ACC112 (cell line): Measurements from ENCODE around the gene GABBR1.

Source experiments
- H2AFZ ChIP-seq: fragments of 200-600 bp; sonication (generic); one replicate; pipeline ENCODE4 v1.6.0; 2017; ENCODE audit warnings: antibody characterized with exemption, low read length; ENCODE audit not compliant: unreplicated experiment
- H3K27ac ChIP-seq: fragments of 200-600 bp; sonication (generic); 2 replicates; pipeline ENCODE4 v1.5.1; 2014; ENCODE audit warnings: low read depth, mild to moderate bottlenecking, antibody characterized with exemption, low read length, moderate library complexity
- H3K27me3 ChIP-seq: fragments of 200-600 bp; sonication (generic); 2 replicates; pipeline ENCODE4 v1.6.1; 2014; ENCODE audit warnings: mild to moderate bottlenecking, antibody characterized with exemption, low read length, moderate library complexity, mixed read lengths; ENCODE audit not compliant: insufficient read depth
- H3K36me3 ChIP-seq: fragments of 200-600 bp; sonication (generic); 2 replicates; pipeline ENCODE4 v1.6.1; 2016; ENCODE audit warnings: mild to moderate bottlenecking, antibody characterized with exemption, low read length, moderate library complexity, mixed read lengths; ENCODE audit not compliant: insufficient read depth
- H3K4me1 ChIP-seq: fragments of 200-600 bp; sonication (generic); one replicate; pipeline ENCODE4 v1.6.1; 2016; ENCODE audit warnings: low read length, mixed read lengths; ENCODE audit not compliant: insufficient read depth, unreplicated experiment, control insufficient read depth
- H3K4me3 ChIP-seq: fragments of 200-600 bp; sonication (generic); 2 replicates; pipeline ENCODE4 v1.5.1; 2014; ENCODE audit warnings: mild to moderate bottlenecking, low read depth, low read length
- H3K79me2 ChIP-seq: fragments of 200-600 bp; sonication (generic); one replicate; pipeline ENCODE4 v1.6.0; 2016; ENCODE audit warnings: low read length; ENCODE audit not compliant: control insufficient read depth, unreplicated experiment, insufficient read depth

GABBR1 gene

DNA sequence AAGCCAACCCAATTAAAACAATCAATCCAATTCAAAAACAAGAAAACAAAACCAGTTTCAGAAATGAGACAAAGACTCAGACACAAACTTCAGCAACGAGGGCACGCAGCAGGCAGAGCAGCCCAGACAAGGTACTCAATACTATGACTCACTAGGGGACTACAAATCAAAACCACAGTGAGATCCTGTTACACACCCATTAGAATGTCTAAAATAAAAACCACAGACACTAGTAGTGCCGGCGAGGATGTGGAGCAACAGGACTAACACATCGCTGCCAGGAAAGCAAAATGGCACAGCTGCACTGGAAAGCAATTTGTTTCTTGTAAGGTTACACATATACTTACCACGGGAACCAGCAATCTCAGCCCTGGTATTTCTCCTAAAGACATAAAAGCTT lies 116.9 kb downstream of the GABBR1 start:
- Histone ChIP-seq H3K79me2 (no peaks in the 10 kb centered on the region), H3K27ac (no peak overlapping the region), H3K27me3 (no peaks in the 10 kb centered on the region), H3K36me3 (no peaks in the 10 kb centered on the region), H3K4me3 (no peak overlapping the region), H2AFZ (no peak overlapping the region), H3K4me1 (no peaks in the 10 kb centered on the region)

DNA sequence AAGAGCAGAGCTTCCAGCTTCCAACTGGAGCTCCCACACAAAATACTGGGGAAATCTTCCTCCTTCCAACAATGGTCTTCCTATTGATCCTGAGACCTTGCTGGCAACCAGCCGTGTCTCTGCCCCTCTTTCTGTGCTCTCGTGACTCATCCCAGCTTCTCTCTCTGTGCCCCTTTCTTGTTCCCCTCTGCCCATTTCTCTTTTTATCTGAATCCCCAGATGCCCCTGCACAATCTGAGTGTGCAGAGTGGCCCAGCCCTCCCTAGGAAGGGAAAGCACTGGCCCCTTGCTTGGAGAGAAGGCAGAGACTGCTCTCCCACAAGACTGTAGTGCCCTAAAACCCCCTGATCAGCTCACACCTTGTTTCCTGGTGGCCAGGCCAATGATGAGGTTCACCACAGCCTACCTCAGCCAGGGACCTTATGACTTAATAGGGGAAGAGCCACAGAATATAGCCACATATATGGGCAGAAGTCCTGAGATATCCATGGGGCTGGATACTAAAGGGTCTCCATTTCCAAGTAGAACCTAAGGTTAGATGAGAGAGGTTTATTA lies 122.2 kb downstream of the GABBR1 start:
- Histone ChIP-seq H2AFZ (no peak overlapping the region), H3K27me3 (no peaks in the 10 kb centered on the region), H3K4me3 (no peak overlapping the region), H3K27ac (no peak overlapping the region), H3K4me1 (no peaks in the 10 kb centered on the region), H3K79me2 (no peaks in the 10 kb centered on the region), H3K36me3 (no peaks in the 10 kb centered on the region)

DNA sequence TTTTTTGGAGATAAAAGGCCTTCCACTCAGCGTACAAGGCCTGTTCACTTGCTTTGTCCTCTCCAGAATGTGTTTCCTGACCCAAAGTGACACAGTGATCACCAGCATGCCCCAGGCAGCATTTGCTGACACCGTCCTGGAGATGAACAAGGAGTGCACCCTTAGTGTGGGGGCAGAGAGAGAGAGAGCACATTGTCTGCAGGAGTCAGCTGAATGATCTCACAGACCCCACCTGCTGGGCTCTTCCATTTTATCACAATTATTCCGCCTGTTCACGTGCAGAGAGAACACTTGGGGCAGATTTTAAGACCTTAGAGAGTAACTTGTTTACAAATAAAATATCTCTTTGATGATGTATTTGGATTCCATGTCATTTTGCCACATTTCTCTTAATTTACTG lies 122.8 kb downstream of the GABBR1 start:
- no peaks in the 10 kb centered on the region for H3K36me3 ChIP-seq
- H3K79me2 ChIP-seq = no peaks in the 10 kb centered on the region
- no peak overlapping the region for H2AFZ ChIP-seq
- H3K4me1 ChIP-seq = no peaks in the 10 kb centered on the region
- H3K4me3 ChIP-seq = no peak overlapping the region
- H3K27me3 ChIP-seq = no peaks in the 10 kb centered on the region
- no peak overlapping the region for H3K27ac ChIP-seq
